OCI-LY3 (cell line): ENCODE measurements around the gene STH.

Source experiments
- H2AFZ ChIP-seq: fragments of 200-600, 300-600 bp; shearing (Covaris generic); 2 replicates; pipeline ENCODE4 v1.6.0; 2014; ENCODE audit warnings: antibody characterized with exemption, low read depth, low read length
- H3K27ac ChIP-seq: fragments of 200-600, 300-600 bp; sonication (generic); 2 replicates; pipeline ENCODE4 v1.5.1; 2014; ENCODE audit warnings: mild to moderate bottlenecking, low read length, moderate library complexity, mixed read lengths
- H3K27me3 ChIP-seq: fragments of 200-600, 300-600 bp; sonication (generic); 2 replicates; pipeline ENCODE4 v1.6.1; 2014; ENCODE audit warnings: low read depth, low read length, mixed read lengths
- H3K36me3 ChIP-seq: fragments of 200-600, 300-600 bp; sonication (generic); replicated peaks from 2 replicates; pipeline ENCODE3; 2014; ENCODE audit warnings: low read depth, low read length, mixed read lengths
- H3K4me1 ChIP-seq: fragments of 300-600, 200-600 bp; sonication (generic); 2 replicates; pipeline ENCODE4 v1.6.1; 2014; ENCODE audit warnings: low read length, mixed read lengths
- H3K4me2 ChIP-seq: fragments of 200-600, 300-600 bp; sonication (generic); 2 replicates; pipeline ENCODE4 v1.6.1; 2014; ENCODE audit warnings: low read length, mixed read lengths
- H3K4me3 ChIP-seq: fragments of 300-600, 200-600 bp; sonication (generic); 2 replicates; pipeline ENCODE4 v1.5.1; 2014; ENCODE audit warnings: antibody characterized with exemption, mild to moderate bottlenecking, low read length, moderate library complexity
- H3K79me2 ChIP-seq: fragments of 300-600, 200-600 bp; shearing (Covaris generic); 2 replicates; pipeline ENCODE4 v1.6.1; 2014; ENCODE audit warnings: mild to moderate bottlenecking, low read length, mixed read lengths
- H3K9ac ChIP-seq: fragments of 300-600, 200-600 bp; shearing (Covaris generic); 2 replicates; pipeline ENCODE4 v1.6.0; 2014; ENCODE audit warnings: mild to moderate bottlenecking, low read length, moderate library complexity
- H3K9me3 ChIP-seq: fragments of 200-600, 300-600 bp; shearing (Covaris generic); 2 replicates; pipeline ENCODE4 v1.6.1; 2014; ENCODE audit warnings: low read length, mixed read lengths; ENCODE audit not compliant: insufficient read depth
- H4K20me1 ChIP-seq: fragments of 200-600, 300-600 bp; sonication (generic); 2 replicates; pipeline ENCODE4 v1.6.1; 2016; ENCODE audit warnings: low read length, mixed read lengths; ENCODE audit not compliant: insufficient read depth
- EZH2phosphoT487 ChIP-seq: fragments of 200-600 bp; shearing (Covaris generic); IDR thresholded peaks from 2 replicates; pipeline ENCODE4 v1.6.1; 2018; ENCODE audit warnings: antibody characterized with exemption, mixed run types, low read depth
- TF ChIP-seq, protein P1 (sequence below): fragments of 200-600, 300-600 bp; sonication (generic); IDR thresholded peaks from 2 replicates; pipeline ENCODE4 v1.5.1; 2014; ENCODE audit warnings: antibody characterized with exemption, low read length, low read depth

Gene STH

DNA sequence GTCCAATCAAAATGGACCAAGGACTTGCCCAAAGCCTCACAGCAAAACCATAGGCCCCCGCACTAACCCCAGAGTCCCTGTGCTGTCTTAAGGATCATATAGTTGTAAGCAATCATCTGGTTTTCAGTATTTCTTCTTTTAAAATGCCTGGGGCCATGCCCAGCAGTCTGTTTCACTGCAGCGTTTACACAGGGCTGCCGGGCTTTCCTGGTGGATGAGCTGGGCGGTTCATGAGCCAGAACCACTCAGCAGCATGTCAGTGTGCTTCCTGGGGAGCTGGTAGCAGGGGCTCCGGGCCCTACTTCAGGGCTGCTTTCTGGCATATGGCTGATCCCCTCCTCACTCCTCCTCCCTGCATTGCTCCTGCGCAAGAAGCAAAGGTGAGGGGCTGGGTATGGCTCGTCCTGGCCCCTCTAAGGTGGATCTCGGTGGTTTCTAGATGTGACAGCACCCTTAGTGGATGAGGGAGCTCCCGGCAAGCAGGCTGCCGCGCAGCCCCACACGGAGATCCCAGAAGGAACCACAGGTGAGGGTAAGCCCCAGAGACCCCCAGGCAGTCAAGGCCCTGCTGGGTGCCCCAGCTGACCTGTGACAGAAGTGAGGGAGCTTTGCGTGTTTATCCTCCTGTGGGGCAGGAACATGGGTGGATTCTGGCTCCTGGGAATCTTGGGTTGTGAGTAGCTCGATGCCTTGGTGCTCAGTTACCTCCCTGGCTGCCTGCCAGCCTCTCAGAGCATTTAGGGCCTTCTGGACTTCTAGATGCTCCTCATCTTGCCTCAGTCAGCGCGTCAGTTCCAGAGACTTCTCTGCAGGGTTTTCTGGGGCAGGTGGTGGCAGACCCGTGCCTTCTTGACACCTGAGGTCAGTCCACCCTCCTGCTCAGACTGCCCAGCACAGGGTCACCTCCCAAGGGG, 24.8 kb upstream of the STH start:
- no peak overlapping the region for H3K27ac ChIP-seq
- H3K4me3 ChIP-seq, result no peak overlapping the region
- H3K9me3 ChIP-seq, result no peaks in the 10 kb centered on the region
- H3K79me2 ChIP-seq, result no peaks in the 10 kb centered on the region
- H3K36me3 ChIP-seq, result no peaks in the 10 kb centered on the region
- H3K9ac ChIP-seq, result no peak overlapping the region
- no peak for TF ChIP-seq EZH2phosphoT487
- TF ChIP-seq, protein P1, sequence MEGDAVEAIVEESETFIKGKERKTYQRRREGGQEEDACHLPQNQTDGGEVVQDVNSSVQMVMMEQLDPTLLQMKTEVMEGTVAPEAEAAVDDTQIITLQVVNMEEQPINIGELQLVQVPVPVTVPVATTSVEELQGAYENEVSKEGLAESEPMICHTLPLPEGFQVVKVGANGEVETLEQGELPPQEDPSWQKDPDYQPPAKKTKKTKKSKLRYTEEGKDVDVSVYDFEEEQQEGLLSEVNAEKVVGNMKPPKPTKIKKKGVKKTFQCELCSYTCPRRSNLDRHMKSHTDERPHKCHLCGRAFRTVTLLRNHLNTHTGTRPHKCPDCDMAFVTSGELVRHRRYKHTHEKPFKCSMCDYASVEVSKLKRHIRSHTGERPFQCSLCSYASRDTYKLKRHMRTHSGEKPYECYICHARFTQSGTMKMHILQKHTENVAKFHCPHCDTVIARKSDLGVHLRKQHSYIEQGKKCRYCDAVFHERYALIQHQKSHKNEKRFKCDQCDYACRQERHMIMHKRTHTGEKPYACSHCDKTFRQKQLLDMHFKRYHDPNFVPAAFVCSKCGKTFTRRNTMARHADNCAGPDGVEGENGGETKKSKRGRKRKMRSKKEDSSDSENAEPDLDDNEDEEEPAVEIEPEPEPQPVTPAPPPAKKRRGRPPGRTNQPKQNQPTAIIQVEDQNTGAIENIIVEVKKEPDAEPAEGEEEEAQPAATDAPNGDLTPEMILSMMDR, result no peak
- H3K27me3 ChIP-seq, result 0 out of 2 replicates have a peak, but pooled peaks cover 3% of the 10 kb centered on the region
- H3K4me1 ChIP-seq, result peaks cover 16% of the 10 kb centered on the region
- H3K4me2 ChIP-seq, result no peak overlapping the region
- H2AFZ ChIP-seq, result no peak overlapping the region
- no peaks in the 10 kb centered on the region for H4K20me1 ChIP-seq

DNA sequence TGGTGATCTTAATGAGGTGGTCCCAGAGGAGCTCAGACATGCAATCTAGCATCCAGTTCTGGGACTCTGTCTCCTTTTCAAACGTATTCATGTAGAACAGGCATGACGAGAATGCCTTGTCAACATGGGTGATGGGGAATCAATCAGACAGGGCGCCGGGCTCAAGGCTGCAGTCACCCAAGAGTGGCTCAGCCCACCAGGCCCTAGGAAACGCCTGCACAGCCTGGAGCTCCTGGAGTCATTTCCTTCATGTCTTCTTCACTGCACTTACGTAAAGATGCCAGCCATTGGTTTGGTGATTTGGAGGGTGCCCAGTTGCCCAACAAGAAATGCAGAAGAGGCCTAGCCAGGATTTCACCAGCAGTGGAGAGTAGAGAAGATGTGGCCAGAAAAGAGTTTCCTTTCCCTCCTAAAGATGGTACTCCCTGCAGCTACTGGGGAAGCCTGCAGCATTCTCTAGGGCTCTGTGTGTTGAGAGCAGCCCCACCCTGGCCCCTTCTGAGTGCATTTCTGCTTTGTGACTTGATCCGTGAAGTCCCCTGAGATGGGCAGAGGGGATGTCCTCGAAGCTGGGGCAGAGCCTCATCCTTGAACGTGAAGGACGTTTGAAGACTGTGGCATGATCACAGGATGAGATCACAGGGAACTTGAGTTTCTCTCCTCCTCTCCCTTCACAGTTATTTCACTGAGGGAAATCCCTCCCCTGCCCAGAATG, 24.0 kb upstream of the STH start:
- Histone ChIP-seq H3K27ac (no peak overlapping the region), H3K4me2 (peak overlapping the region; percentile 46), H4K20me1 (no peaks in the 10 kb centered on the region), H3K4me3 (peak overlapping the region; percentile 20; the same call in 1 of the 2 replicates), H3K9me3 (no peaks in the 10 kb centered on the region), H3K9ac (no peak overlapping the region), H3K4me1 (peaks cover 16% of the 10 kb centered on the region), H3K36me3 (no peaks in the 10 kb centered on the region), H3K27me3 (0 out of 2 replicates have a peak, but pooled peaks cover 3% of the 10 kb centered on the region), H2AFZ (no peak overlapping the region), H3K79me2 (no peaks in the 10 kb centered on the region)
- TF ChIP-seq EZH2phosphoT487, result no peak
- TF ChIP-seq, protein P1, result no peak

DNA sequence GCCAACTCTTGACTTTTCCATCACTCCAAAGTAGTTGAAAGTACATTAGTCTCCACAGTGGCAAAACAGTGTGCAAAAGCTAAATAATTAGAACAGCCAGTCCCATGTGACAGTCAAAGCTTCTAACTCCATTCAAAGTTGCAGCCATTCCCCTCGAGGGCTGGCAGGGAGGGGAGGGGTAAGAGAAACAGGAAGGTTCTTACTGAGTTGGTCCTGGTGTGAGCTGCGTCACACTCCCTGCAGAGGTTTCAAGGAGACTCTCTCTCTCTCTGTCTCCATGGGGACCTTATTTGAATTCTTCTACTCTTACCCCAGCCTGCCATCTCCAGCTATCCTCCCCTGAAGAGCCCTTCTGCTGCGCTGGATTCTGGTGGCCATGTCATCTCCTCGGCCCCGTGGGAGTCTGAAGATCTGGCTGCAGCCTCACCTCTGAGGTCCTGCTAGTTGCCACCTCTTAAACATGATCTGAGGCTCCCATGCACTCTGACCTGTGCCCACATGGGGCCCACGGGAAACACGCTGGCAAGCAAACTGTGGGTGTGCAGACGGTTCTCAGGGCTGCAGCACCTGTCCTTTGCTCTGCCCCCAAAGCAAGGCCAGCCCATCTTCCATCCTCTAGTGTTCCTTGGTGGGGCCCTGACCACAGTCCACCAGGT, 23.3 kb upstream of the STH start:
- H3K4me2 ChIP-seq, result peak overlapping the region; percentile 46
- H3K4me1 ChIP-seq, result peaks cover 16% of the 10 kb centered on the region
- H2AFZ ChIP-seq, result no peak overlapping the region
- TF ChIP-seq, protein P1, result no peak
- TF ChIP-seq EZH2phosphoT487, result no peak
- no peaks in the 10 kb centered on the region for H3K36me3 ChIP-seq
- H3K9ac ChIP-seq, result no peak overlapping the region
- no peaks in the 10 kb centered on the region for H3K9me3 ChIP-seq
- H3K27me3 ChIP-seq, result 0 out of 2 replicates have a peak, but pooled peaks cover 4% of the 10 kb centered on the region
- no peaks in the 10 kb centered on the region for H4K20me1 ChIP-seq
- no peak overlapping the region for H3K27ac ChIP-seq
- H3K4me3 ChIP-seq, result peak overlapping the region; percentile 20; the same call in 1 of the 2 replicates
- no peaks in the 10 kb centered on the region for H3K79me2 ChIP-seq
